Measurements from ENCODE around the gene TNFRSF18. TPM values are rescaled to one million over a fixed set of nuclear protein-coding genes. Genes with fewer than 3 reads are reported as not detected.
A peak's percentile ranks its signal among the peaks of the same experiment; 100 is the strongest.
"Not testable (repeated sequence)": the region's sequence is repeated elsewhere in the genome, so short reads cannot be mapped to it uniquely, and the experiment has no call there.

TNFRSF18 gene
- total and polyA plus RNA-seq, 2 experiments from 2014 or later = 1.1 to 1.5 TPM

DNA sequence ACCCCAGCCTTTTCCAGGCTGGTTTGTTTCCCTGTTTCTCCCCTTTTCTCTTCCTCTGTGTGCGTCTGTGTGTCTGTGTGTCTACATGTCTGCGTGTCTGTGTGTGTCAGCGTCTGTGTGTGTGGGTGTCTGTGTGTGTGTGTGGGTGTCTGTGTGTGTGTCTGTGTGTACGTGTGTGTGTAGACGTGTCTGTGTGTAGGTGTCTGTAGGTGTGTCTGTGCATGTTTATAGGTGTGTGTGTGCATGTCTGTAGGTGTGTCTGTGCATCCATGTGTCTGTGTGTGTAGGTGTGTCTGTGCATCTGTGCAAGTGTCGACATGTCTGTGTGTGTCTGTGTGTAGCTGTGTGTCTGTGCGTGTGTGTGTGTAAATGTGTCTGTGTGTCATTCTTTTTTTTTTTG lies 29.5 kb downstream of the TNFRSF18 start:
- Histone ChIP-seq H3K4me1 (ENCODE audit: insufficient read depth) (peaks cover 13% of the 10 kb centered on the region; the same call in 1 of the 2 replicates), H3K27ac (ENCODE audit: low read depth) (peak overlapping the region; percentile 69; the same call in 1 of the 2 replicates), H3F3A (replicated peaks; ENCODE audit: low read depth) (no peaks in the 10 kb centered on the region), H3K4me2 (peak overlapping the region; percentile 66; the same call in 1 of the 2 replicates), H3K4me3 (no peak overlapping the region), H4K20me1 (replicated peaks; ENCODE audit: insufficient read depth) (no peaks in the 10 kb centered on the region), H3K36me3 (ENCODE audit: insufficient read depth) (no peaks in the 10 kb centered on the region), H3K79me2 (replicated peaks; ENCODE audit: insufficient read depth) (no peaks in the 10 kb centered on the region), H3K9me2 (ENCODE audit: insufficient read depth) (no peaks in the 10 kb centered on the region), H2AFZ (0 out of 2 replicates have a peak overlapping the region, but pooled peaks have one; percentile 38), H3K27me3 (ENCODE audit: insufficient read depth) (no peaks in the 10 kb centered on the region)
- H3K4me1 Mint-ChIP-seq = peaks cover 22% of the 10 kb centered on the region
- ATAC-seq (no peak), DNase-seq (ENCODE audit: low spot score) (no peak)
- H3K27me3 Mint-ChIP-seq (ENCODE audit: insufficient read depth, low read depth, poor library complexity) = peaks cover 14% of the 10 kb centered on the region
- H3K27ac Mint-ChIP-seq = peak overlapping the region; percentile 6; the same call in 1 of the 2 replicates
- TF ChIP-seq STAT1 (IDR thresholded peaks at IDR 0.05; ENCODE audit: unreplicated experiment) = no peak
- TF ChIP-seq, protein P1, sequence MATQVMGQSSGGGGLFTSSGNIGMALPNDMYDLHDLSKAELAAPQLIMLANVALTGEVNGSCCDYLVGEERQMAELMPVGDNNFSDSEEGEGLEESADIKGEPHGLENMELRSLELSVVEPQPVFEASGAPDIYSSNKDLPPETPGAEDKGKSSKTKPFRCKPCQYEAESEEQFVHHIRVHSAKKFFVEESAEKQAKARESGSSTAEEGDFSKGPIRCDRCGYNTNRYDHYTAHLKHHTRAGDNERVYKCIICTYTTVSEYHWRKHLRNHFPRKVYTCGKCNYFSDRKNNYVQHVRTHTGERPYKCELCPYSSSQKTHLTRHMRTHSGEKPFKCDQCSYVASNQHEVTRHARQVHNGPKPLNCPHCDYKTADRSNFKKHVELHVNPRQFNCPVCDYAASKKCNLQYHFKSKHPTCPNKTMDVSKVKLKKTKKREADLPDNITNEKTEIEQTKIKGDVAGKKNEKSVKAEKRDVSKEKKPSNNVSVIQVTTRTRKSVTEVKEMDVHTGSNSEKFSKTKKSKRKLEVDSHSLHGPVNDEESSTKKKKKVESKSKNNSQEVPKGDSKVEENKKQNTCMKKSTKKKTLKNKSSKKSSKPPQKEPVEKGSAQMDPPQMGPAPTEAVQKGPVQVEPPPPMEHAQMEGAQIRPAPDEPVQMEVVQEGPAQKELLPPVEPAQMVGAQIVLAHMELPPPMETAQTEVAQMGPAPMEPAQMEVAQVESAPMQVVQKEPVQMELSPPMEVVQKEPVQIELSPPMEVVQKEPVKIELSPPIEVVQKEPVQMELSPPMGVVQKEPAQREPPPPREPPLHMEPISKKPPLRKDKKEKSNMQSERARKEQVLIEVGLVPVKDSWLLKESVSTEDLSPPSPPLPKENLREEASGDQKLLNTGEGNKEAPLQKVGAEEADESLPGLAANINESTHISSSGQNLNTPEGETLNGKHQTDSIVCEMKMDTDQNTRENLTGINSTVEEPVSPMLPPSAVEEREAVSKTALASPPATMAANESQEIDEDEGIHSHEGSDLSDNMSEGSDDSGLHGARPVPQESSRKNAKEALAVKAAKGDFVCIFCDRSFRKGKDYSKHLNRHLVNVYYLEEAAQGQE (IDR thresholded peaks at IDR 0.05; ENCODE audit: unreplicated experiment) = no peak
- no peak for TF ChIP-seq ZNF331 (CRISPR knock-in tag; IDR thresholded peaks at IDR 0.05; ENCODE audit: low read depth)
- TF ChIP-seq ZNF114 (CRISPR knock-in tag; IDR thresholded peaks at IDR 0.05) = no peak
- H3K4me3 Mint-ChIP-seq = peak overlapping the region; percentile 4; the same call in 1 of the 3 replicates
- no peaks in the 10 kb centered on the region for H3K36me3 Mint-ChIP-seq (ENCODE audit: low read depth)
- H3K9me3 Mint-ChIP-seq = no peaks in the 10 kb centered on the region; the same call in 2 of the 3 replicates

DNA sequence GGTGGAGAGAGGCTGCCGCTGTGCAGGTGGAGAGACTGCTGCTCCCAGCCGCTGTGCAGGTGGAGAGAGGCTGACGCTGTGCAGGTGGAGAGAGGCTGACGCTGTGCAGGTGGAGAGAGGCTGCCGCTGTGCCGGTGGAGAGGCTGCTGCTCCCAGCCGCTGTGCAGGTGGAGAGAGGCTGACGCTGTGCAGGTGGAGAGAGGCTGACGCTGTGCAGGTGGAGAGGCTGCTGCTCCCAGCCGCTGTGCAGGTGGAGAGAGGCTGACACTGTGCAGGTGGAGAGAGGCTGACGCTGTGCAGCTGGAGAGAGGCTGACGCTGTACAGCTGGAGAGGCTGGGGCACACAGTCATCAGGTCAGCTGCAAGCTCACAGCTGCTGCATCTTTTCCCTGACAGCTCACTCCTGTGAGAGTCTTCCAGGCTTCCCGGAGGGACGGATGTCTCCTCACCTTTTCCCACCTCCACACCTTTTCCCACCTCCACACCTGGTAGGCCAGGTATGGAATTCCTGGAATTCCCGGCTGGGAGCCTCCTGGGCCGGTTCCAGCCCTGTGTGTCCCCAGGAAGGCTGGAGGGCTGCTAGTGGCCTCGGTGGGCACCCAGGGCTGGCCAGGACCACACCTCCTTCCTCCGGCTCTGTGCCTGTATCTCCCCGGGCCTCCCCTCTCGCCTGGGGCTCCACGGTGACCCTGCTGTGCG lies 30.2 kb downstream of the TNFRSF18 start:
- not testable (repeated sequence) for H3K27me3 ChIP-seq (ENCODE audit: insufficient read depth); H3K9me2 ChIP-seq (ENCODE audit: insufficient read depth); H3K4me3 ChIP-seq; H4K20me1 ChIP-seq (replicated peaks; ENCODE audit: insufficient read depth); H3K27ac Mint-ChIP-seq; H3K4me3 Mint-ChIP-seq; H3K79me2 ChIP-seq (replicated peaks; ENCODE audit: insufficient read depth); H3F3A ChIP-seq (replicated peaks; ENCODE audit: low read depth); H3K9me3 Mint-ChIP-seq; H3K36me3 ChIP-seq (ENCODE audit: insufficient read depth); H3K36me3 Mint-ChIP-seq (ENCODE audit: low read depth)
- Mint-ChIP-seq H3K27me3 (ENCODE audit: insufficient read depth, low read depth, poor library complexity) (peaks cover 14% of the 10 kb centered on the region), H3K4me1 (peaks cover 22% of the 10 kb centered on the region)
- ATAC-seq (peak; percentile 38), DNase-seq (ENCODE audit: low spot score) (peak; percentile 87)
- peak overlapping the region; percentile 69; the same call in 1 of the 2 replicates for H3K27ac ChIP-seq (ENCODE audit: low read depth)
- H3K4me1 ChIP-seq (ENCODE audit: insufficient read depth) = peaks cover 13% of the 10 kb centered on the region; the same call in 1 of the 2 replicates
- H2AFZ ChIP-seq = 0 out of 2 replicates have a peak overlapping the region, but pooled peaks have one; percentile 38
- peak overlapping the region; percentile 66; the same call in 1 of the 2 replicates for H3K4me2 ChIP-seq
